HG02610 (cell line): ENCODE data around the gene CDRT4.
"Not testable (repeated sequence)": the region's sequence is repeated elsewhere in the genome, so short reads cannot be mapped to it uniquely, and the experiment has no call there.

ENCODE experiments used
- ATAC-seq: cut with Tn5 transposase; IDR thresholded peaks from one replicate; pipeline ENCODE4 v1.9.1; 2021; ENCODE audit warnings: mild to moderate bottlenecking, moderate library complexity; ENCODE audit not compliant: unreplicated experiment

CDRT4 gene

DNA sequence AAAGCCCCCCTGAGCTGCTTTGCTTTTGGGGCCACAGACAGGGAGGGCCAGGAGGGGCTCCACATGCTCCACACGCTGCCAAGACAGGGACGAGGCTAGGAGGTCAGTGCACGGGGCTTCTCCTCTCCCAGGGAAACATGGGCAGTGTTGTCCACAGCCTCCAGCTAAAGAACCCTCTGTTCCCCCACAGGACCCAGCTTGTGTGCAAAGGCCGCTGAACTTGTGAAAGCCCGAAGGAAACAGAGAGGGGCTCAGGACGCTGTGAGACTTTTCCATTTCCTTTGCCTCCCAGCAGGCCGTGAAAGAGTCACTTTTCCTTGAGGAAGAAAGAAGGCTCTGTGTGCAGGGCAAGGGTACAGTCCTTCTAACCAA, 9.7 kb downstream of the CDRT4 start:
- ATAC-seq, result no peak

DNA sequence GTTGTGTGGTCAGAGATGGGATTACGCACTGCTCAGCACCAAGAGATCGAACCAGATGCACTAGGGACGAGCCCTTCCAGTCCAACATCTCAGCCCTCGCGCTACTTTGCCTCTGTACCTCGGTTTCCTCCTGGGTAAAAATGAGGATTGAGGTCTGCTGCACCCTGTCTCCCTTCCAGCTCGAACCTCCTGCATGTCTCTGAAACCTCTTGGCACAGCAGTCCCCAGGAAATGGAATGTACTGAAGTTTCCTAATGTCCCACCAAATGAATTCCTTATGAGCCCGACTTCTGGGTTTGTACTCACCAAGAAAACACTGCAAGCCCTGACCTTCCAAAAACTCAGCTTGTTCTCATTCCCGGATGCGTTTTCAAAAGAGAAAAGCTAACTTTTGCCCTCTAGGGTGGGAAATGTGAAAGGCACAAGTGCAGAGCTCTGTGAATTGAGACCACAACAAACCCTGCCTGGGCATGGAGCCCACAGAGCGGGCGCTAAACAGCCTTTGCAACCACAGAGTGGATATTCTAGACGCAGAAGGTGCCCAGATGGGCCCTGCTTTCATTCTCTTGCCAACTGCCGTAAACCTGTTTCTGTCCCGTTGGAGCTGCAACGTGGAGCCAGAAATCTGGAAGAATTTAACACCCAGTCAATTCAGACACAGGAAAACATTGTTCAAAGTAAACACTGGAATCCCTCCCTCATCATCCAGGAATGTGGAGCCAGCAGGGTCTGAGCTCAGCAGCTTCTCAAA, 10.3 kb downstream of the CDRT4 start:
- ATAC-seq, result no peak

DNA sequence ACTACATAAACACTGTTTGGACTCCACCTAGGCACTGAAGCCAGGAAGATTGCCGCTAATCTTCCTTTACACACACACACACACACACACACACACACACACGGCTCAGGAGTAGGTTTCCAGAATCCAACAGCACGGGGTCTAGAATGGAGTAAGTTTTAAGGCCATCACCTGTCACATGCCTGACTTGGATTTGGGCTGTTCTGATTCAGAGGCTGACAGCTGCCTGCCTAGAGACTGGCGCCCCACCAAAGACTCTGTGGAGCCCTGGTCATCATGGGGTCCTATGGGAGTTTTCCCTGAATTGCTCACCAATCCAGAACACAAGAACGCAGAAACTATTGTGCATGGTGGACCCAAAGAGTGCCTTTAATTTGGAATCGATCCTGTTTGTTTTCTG, 10.9 kb downstream of the CDRT4 start:
- no peak for ATAC-seq

DNA sequence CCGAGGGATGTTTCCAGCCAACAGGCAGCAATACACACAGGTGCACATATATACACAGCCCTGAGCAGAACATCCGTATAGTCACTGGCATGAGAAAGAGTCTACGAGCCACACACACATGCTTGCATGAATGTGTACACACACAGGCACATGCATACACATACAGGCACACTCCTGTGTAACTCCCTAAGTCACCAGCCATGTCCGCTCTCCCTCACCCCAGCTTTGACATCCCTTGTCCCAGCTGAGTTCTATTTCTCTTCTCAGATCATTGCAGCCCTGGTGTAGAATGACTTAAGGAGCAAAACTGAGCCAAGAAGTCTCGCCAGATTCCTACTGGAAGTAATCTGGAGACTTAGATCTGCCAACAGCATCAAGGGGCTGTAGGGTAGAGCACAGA, 13.1 kb downstream of the CDRT4 start:
- no peak for ATAC-seq

DNA sequence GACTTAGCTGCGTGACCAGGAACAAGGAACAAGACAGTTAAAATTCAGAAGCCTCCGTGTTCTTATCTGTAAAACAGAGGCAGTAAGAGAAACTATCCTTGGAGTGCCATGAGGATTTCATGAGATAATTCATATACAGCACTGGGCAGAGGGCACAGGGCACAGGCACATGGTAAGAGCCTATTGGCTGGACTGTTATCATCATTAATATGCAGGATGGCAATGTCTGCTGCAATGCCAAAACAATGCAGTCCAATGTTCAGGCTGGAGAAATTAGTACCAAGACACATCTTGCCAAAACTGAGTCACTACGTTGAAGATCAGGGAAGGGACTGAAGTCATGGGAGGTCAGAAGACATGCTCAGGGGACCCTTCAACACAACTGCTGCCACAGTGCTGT, 13.6 kb downstream of the CDRT4 start:
- no peak for ATAC-seq

DNA sequence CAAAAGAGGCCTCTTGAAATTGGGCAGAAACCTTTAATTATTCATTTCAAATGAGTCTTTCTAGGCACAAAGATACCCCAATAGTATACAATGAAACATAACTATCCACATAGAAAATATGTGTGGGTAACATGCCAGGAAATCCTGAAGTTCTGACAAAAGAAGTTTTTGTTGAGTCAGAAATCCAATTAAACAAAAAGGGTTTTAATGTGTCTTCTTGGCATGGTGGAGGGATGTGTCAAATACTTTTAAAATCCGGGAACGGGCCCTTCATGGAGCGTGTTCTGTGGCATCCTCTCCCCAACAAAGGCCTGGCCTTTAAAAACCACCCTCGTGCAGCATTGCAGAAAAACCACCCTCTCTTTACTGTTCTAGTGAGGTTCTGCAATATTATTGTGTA, 14.2 kb downstream of the CDRT4 start:
- ATAC-seq, result no peak

DNA sequence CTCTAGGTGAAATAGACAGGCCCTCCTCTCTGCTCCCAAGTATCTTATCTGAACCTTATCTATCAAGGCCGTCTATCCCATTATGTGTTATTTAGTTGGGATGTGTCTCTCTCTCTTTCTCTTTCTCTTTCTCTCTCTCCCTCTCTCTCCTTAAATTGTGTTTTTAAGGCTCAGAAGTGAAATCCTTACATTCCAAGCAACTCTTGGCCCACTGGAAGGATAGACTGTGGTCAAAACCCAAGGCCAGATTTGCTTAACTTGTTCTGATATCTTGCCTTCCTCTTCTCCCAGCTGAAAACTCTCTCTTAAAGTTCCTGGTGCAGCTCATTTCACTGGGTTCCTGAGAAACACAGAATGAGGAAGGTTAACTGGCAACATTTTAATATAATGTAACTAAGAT, 14.7 kb downstream of the CDRT4 start:
- ATAC-seq, result no peak

DNA sequence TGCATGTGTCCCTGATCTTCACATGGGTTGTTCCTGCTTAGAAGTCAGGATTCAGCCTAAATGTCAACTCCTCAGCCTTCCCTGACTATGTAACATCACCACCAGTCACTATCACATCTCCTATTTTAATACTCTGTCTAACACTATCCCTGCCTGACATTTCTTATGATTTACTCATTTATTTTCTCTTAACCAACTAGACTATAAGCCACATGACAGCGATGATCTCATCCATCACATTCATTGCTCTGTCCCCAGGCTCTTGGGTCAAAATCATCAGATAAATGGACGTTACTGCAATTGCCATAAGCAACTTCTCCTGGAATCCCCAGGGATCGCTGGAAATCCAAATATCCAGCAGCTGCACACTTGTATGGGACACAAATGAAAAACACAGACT, 15.7 kb downstream of the CDRT4 start:
- no peak for ATAC-seq

DNA sequence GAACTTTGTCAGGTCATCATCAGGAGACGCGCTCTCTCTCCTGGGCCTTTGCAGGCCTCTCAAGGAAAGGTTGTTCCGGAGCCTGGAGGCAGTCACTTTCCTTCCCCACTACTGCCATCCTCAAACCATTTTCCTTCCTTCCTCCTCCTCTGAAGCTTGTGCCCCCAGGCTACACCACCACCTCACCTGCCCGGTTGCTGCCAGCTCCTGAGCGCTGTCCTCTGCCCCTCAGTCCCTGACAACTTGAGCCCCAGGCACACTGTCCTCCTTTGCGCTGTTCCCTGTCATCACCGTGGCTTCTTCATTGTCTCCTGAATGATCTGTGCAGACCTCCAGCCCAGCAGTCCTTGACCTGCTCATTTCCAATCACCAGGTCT, 18.9 kb downstream of the CDRT4 start:
- no peak for ATAC-seq

DNA sequence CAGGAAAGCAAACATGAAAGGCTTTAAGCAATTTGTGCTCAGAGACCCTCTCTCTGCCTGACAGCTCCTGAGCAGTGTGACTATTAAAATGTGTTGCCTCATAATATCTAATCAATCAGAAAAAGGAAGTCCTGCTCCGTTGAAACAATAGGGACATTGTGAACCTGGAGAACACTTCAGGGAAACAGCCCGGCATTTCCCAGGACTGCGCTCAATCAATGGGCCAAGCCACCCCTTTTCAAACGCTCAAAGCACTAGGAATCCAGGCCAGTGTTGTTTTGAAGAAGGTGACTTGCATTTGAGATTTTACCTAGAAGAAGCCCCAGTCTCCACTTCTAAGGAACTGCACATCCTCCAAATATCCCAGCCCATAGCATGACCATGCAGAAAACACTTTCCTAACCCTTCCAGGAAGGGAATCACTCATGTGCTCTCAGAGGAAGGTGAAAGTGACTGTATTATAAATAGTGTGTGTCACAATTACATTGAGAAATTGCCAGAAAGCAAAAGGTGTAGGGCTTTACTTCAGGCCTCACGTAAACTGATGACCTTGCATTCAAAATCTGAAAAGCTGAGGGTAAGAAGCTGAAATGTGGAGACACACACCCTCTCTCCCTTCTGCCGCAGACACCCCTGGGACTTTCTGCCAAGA, 19.4 kb downstream of the CDRT4 start:
- no peak for ATAC-seq

DNA sequence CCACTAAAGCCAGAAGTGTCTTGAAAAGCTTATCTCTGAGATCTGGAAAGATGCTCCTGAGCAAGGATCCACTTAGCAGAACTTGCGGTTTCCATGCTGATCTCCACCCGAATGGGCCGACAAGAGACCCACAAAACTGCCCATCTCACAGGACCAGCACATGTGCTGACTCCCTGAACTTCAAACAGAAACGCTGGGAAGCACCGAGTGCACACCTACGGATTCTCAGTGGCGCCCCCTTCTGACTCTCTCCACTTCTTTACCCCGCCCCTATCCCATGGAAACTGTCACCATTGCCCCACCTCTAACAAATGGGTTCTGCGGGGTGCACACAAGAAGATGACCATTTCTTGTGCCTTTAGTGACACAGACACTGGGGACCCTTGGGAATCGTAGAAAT, 21.4 kb downstream of the CDRT4 start:
- no peak for ATAC-seq

DNA sequence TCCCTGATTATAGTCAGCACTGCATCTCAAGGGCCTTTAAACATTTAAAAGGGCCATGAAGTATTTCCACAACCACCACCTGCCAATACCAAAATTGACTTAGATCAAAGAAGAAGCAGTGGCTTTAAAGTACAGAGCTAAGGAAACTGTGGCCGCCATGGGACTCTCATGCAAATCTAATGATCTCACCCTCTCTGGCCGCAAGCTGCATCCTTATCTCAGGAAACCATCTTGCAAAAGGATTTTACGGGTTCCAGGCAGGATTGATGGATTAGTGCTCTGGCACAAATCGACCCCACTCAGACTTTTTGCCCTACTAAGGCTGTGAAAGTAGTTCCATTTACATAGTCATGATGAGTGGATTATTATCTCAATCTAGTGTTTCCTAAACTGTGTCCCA, 22.6 kb downstream of the CDRT4 start:
- ATAC-seq, result no peak

DNA sequence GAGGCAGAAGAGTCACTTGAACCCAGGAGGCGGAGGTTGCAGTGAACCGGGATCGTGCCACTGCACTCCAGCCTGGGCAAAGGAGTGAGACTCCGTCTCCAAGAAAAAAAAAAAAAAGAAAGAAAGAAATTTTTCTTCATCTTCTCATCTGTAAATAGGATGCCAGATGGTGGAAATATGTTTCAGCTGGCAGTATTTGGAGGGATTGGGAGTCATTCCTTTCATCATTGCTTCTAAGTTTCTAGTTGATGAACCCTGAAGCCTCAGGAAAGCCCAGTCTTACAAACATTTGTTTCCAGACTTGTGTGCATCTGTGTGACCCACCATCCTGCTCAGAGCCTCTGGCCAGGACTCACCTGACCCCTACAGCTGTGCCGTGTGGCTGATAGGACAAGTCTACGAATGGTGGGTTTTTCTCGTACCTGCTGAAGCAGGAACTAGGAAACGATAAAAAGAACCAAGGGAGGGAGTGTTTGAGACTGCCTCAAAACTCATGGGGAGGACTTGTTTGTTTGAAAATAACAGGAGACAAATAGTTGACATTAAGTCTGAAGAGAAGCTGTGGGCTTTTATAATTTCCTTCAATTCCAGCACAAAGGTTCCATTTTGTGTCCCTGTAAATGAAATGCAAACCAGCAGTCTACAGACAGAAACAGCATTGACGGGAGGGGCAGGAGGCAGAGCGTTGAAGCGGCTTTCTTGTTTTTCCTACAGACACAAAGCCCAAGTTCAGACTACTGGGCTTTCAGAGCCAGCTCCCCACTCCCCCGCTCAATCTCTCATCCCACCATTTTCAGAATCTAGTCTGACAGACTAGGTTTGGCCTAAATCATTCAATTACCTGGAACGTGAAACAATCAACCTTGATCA, 24.9 kb downstream of the CDRT4 start:
- ATAC-seq, result no peak

DNA sequence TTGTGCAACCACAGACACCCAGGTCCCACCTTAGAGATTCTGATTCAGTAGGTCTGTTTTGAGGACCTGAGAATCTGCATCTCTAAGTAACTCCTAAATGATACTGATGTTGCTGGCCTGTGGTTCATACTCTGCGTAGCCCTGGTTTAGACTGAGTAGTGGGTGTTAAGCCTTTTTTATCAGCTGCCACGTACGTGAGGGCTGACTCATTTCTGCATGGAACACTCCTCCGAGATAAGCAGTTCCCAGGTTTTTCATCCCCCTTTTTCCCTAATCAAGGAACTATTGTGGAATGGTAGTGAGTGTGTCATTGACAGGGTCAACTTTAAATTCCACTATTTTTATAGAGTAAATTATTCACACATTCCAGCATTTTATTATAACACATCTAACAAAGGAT, 26.1 kb downstream of the CDRT4 start:
- no peak for ATAC-seq

DNA sequence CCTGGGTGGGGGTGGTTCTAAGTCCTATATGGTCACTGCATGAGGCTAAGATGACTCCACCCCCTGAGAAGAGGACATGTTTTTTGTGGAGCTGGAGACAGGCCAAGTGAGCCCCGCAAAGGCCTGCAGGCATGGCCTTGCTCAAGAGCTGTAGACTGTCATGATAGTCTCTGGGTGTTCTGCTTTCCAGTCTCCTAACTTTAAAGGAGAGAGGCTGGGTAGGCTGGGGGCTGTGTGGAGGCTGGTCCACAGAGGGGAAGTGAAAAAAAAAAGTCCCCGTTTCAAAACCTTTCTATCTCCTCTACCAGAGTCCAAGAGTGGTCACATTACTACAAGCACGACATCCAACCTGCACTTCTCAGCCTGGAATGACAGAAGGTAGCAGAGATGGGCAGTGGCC, 27.1 kb downstream of the CDRT4 start:
- ATAC-seq, result no peak

DNA sequence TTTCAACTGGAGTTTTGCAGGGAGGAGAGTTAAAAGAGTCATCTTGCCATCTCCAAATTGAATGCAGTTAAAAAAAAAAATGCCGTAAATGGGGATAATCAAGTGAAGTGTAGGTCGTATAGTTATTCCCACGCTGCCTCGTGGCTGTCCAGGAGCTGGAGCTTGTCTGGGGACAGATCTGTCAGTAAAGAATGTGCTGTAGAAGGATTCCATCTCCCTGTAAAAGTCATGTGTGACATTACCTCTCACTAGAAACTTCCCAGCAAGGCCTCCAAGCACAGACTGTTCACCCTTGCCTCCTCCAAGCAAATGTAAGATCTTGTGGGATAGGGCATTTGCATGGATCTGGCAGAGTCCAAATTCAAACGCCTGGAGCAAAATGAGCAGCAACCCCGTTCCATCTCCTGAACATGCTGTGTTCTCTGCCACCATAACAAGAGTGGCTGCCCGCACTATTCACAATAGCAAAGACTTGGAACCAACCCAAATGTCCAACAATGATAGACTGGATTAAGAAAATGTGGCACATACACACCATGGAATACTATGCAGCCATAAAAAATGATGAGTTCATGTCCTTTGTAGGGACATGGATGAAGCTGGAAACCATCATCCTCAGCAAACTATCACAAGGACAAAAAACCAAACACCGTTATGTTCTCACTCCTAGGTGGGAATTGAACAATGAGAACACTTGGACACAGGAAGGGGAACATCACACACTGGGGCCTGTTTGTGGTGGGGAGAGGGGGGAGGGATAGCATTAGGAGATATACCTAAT, 28.0 kb downstream of the CDRT4 start:
- not testable (repeated sequence) for ATAC-seq

DNA sequence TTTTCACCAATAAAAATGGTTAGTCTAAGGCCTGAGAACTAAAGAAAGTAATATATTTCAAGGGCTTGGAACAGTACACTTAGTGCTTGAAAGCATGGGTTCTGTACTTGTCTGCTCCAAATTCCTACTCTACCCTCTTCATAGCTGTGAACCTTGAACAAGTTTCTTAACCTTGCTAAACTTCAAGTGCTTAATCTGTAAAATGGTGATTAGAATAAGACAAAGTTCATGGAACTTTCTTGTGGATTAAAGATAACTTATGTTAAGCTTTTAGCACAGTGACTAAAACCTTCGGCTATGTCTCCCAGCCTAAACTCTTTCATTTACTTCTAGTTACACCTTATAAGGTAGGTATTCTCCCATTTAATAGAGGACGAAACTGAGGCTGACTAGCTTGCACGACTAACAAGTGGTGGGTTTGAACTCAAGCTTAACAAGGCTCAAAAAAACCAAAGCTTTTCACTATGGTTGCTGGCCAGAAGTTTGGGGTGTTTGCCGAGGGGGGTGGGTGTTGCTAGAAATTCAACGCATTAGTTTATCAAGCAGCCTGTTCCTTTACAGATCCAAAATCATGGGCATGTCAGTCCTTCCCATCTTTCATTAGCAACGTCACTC, 28.8 kb downstream of the CDRT4 start:
- no peak for ATAC-seq

DNA sequence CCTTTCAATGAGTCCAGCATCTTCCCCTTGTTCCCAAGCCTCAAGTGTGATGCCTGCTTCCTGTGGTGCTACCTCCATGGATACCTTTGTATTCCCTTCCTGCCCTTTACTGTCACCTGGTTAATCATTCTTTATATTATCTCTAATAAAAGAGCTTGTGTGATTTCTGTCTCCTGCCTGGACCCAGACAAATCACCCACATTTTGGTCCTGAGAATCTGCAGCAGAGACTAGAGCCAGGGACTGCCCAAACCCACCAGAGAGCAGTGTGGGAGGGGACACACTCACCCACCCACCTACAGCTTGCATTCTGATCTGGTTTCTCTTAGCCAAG, 30.2 kb downstream of the CDRT4 start:
- no peak for ATAC-seq

DNA sequence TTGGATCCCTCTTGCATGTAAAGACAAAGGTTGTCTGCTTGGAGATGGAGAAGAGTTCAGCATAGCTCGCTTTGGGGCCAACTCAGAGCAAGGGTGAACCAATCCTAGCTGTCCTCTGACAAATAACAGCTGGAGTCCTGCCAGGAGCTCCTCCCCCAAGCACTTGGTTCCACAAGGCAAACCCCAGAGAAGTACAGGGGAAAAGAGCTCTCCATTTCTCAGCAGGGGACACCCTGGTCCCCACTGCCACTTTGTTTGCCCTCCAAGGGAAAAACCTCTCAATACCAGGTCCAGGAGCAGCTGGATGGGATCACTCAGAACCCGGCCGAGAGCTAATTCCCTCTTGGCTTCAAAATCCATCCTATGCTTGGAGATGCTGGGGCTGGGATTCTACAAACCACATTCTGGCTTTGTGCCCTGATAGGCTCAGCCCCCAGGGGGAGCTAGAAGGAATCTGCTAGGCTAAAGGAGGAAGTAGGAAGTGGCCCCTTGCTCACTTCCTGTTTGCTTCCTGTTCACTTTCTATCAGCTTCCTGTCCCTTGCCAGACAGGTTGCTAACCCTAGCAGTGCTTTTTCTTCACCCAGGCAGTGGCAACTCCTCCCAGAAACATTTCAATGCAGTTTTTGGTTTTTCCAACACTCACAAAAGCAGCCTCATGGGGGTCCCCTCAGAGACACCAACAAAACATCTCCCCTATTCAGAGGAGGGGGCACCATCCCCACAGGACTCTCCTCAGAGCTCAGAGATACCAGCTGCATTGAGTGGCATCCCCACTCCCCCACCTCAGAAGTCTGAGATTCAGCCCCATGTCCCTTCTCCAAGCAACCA, 30.7 kb downstream of the CDRT4 start:
- no peak for ATAC-seq

DNA sequence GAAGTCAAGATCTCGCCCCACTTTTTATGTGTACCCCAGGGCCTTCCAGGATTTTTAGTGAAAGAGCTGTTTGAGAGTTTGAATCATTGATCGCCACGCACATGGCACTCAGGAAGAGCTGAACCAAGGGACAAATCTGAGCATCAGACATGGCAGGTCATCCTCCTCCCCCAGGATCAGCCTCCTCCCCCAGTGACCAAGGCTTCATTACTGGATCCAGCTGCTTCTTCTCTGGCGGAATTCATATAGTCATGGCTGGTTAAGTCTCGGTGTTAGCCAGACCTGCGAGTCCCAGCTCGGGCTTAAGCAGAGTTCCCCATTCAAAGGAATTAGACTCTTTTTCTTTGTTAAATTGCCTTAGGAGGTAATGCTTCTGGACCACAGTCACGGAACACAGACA, 32.5 kb downstream of the CDRT4 start:
- ATAC-seq, result no peak
